ENCODE data around the gene STK26.

The STK26 gene

GRCh38 chrX:132085786-132086185 is 62.7 kb downstream of the STK26 start:
- H3K4me3 ChIP-seq (ENCODE audit: low read length, poor library complexity, severe bottlenecking): no peak overlapping the region
- H3K4me1 ChIP-seq (ENCODE audit: insufficient read depth, low read length, poor library complexity, severe bottlenecking): peaks cover 3% of the 10 kb centered on the region
- H3K9ac ChIP-seq (ENCODE audit: low read depth, low read length, poor library complexity, severe bottlenecking): no peak overlapping the region
- TF ChIP-seq EZH2phosphoT487 (IDR thresholded peaks at IDR 0.05; ENCODE audit: borderline replicate concordance): no peak
- no peak for TF ChIP-seq CTCF (conservative IDR thresholded peaks at IDR 0.05; ENCODE audit: low read length)
- H3F3A ChIP-seq (ENCODE audit: low read depth): no peaks in the 10 kb centered on the region
- no peaks in the 10 kb centered on the region for H3K36me3 ChIP-seq (ENCODE audit: insufficient read depth, low read length)
- no peaks in the 10 kb centered on the region for H3K9me2 ChIP-seq (replicated peaks; ENCODE audit: low read depth, low read length)
- H3K79me2 ChIP-seq (ENCODE audit: insufficient read depth, low read length): no peaks in the 10 kb centered on the region
- no peak overlapping the region for H2AFZ ChIP-seq (ENCODE audit: low read length)
- no peak overlapping the region for H3K4me2 ChIP-seq (ENCODE audit: low read depth, low read length, poor library complexity, severe bottlenecking)
- no peaks in the 10 kb centered on the region for H3K9me3 ChIP-seq (ENCODE audit: insufficient read depth, low read depth, low read length)
- no peaks in the 10 kb centered on the region for H4K20me1 ChIP-seq (ENCODE audit: insufficient read depth, low read length, poor library complexity, severe bottlenecking)
- no peaks in the 10 kb centered on the region for H3K27me3 ChIP-seq (ENCODE audit: insufficient read depth, low read length, poor library complexity, severe bottlenecking)

GRCh38 chrX:132086672-132087071 is 63.6 kb downstream of the STK26 start:
- no peak overlapping the region for H3K4me3 ChIP-seq (ENCODE audit: low read length, poor library complexity, severe bottlenecking)
- no peaks in the 10 kb centered on the region for H3K36me3 ChIP-seq (ENCODE audit: insufficient read depth, low read length)
- H4K20me1 ChIP-seq (ENCODE audit: insufficient read depth, low read length, poor library complexity, severe bottlenecking): no peaks in the 10 kb centered on the region
- H3K9me2 ChIP-seq (replicated peaks; ENCODE audit: low read depth, low read length): no peaks in the 10 kb centered on the region
- no peaks in the 10 kb centered on the region for H3K79me2 ChIP-seq (ENCODE audit: insufficient read depth, low read length)
- H3K4me2 ChIP-seq (ENCODE audit: low read depth, low read length, poor library complexity, severe bottlenecking): no peak overlapping the region
- no peak for TF ChIP-seq CTCF (conservative IDR thresholded peaks at IDR 0.05; ENCODE audit: low read length)
- TF ChIP-seq EZH2phosphoT487 (IDR thresholded peaks at IDR 0.05; ENCODE audit: borderline replicate concordance): no peak
- H3F3A ChIP-seq (ENCODE audit: low read depth): 0 out of 2 replicates have a peak, but pooled peaks cover 4% of the 10 kb centered on the region
- no peaks in the 10 kb centered on the region for H3K27me3 ChIP-seq (ENCODE audit: insufficient read depth, low read length, poor library complexity, severe bottlenecking)
- H2AFZ ChIP-seq (ENCODE audit: low read length): no peak overlapping the region
- H3K4me1 ChIP-seq (ENCODE audit: insufficient read depth, low read length, poor library complexity, severe bottlenecking): peaks cover 9% of the 10 kb centered on the region
- H3K9ac ChIP-seq (ENCODE audit: low read depth, low read length, poor library complexity, severe bottlenecking): no peak overlapping the region
- no peaks in the 10 kb centered on the region for H3K9me3 ChIP-seq (ENCODE audit: insufficient read depth, low read depth, low read length)

- no peaks in the 10 kb centered on the region for H4K20me1 ChIP-seq (ENCODE audit: insufficient read depth, low read length, poor library complexity, severe bottlenecking)
Observed at GRCh38 chrX:132088864-132089263, 65.8 kb downstream of the STK26 start.

More at GRCh38 chrX:132088864-132089263, 65.8 kb downstream of the STK26 start:
- Histone ChIP-seq H3K9me3 (ENCODE audit: insufficient read depth, low read depth, low read length) (no peaks in the 10 kb centered on the region), H3K9me2 (replicated peaks; ENCODE audit: low read depth, low read length) (no peaks in the 10 kb centered on the region), H3K4me1 (ENCODE audit: insufficient read depth, low read length, poor library complexity, severe bottlenecking) (peaks cover 9% of the 10 kb centered on the region), H3F3A (ENCODE audit: low read depth) (0 out of 2 replicates have a peak, but pooled peaks cover 4% of the 10 kb centered on the region), H3K9ac (ENCODE audit: low read depth, low read length, poor library complexity, severe bottlenecking) (no peak overlapping the region), H3K27me3 (ENCODE audit: insufficient read depth, low read length, poor library complexity, severe bottlenecking) (no peaks in the 10 kb centered on the region), H3K4me2 (ENCODE audit: low read depth, low read length, poor library complexity, severe bottlenecking) (no peak overlapping the region), H3K36me3 (ENCODE audit: insufficient read depth, low read length) (no peaks in the 10 kb centered on the region), H2AFZ (ENCODE audit: low read length) (no peak overlapping the region), H3K79me2 (ENCODE audit: insufficient read depth, low read length) (no peaks in the 10 kb centered on the region), H3K4me3 (ENCODE audit: low read length, poor library complexity, severe bottlenecking) (no peak overlapping the region)
- no peak for TF ChIP-seq EZH2phosphoT487 (IDR thresholded peaks at IDR 0.05; ENCODE audit: borderline replicate concordance)
- no peak for TF ChIP-seq CTCF (conservative IDR thresholded peaks at IDR 0.05; ENCODE audit: low read length)
